ENCODE results near the gene ZNF597.

Gene ZNF597

GRCh38 chr16:3457434-3458252, 14.3 kb upstream of the ZNF597 start:
- H4K20me1 ChIP-seq (ENCODE audit: control insufficient read depth, insufficient read depth, low read depth, low read length), result no peaks in the 10 kb centered on the region
- peak overlapping the region; percentile 50 for H3K27ac ChIP-seq (ENCODE audit: low read depth, low read length)
- TF ChIP-seq CTCF (IDR thresholded peaks at IDR 0.05; ENCODE audit: low read depth, low read length, poor library complexity, severe bottlenecking), result peak; percentile 28
- no peak for TF ChIP-seq EZH2phosphoT487 (IDR thresholded peaks at IDR 0.05; ENCODE audit: borderline replicate concordance, low read length)
- H3K9me3 ChIP-seq (ENCODE audit: control insufficient read depth, insufficient read depth, low read length), result no peaks in the 10 kb centered on the region
- peak overlapping the region; percentile 92 for H3K4me2 ChIP-seq (ENCODE audit: low read length)
- H3K4me3 ChIP-seq (ENCODE audit: low read length), result peak overlapping the region; percentile 93
- H3K27me3 ChIP-seq (ENCODE audit: control insufficient read depth, low read length), result no peaks in the 10 kb centered on the region
- H3F3A ChIP-seq (ENCODE audit: control insufficient read depth, insufficient read depth), result peaks cover 5% of the 10 kb centered on the region
- H3K4me1 ChIP-seq (ENCODE audit: control insufficient read depth, low read length), result peaks cover 23% of the 10 kb centered on the region
- peaks cover 50% of the 10 kb centered on the region for H3K79me2 ChIP-seq (ENCODE audit: control insufficient read depth, low read length)
- H3K36me3 ChIP-seq (ENCODE audit: control insufficient read depth, low read length), result no peaks in the 10 kb centered on the region; the same call in none of the 2 replicates
- H3K9me2 ChIP-seq (replicated peaks; ENCODE audit: control insufficient read depth, low read length), result no peaks in the 10 kb centered on the region

GRCh38 chr16:3454631-3455147, 11.4 kb upstream of the ZNF597 start:
- peaks cover 20% of the 10 kb centered on the region for H3K4me1 ChIP-seq (ENCODE audit: control insufficient read depth, low read length)
- no peaks in the 10 kb centered on the region for H3K27me3 ChIP-seq (ENCODE audit: control insufficient read depth, low read length)
- no peak overlapping the region for H3K4me2 ChIP-seq (ENCODE audit: low read length)
- TF ChIP-seq EZH2phosphoT487 (IDR thresholded peaks at IDR 0.05; ENCODE audit: borderline replicate concordance, low read length), result no peak
- no peak for TF ChIP-seq CTCF (IDR thresholded peaks at IDR 0.05; ENCODE audit: low read depth, low read length, poor library complexity, severe bottlenecking)
- H3K4me3 ChIP-seq (ENCODE audit: low read length), result no peak overlapping the region
- H3K79me2 ChIP-seq (ENCODE audit: control insufficient read depth, low read length), result peaks cover 20% of the 10 kb centered on the region
- no peaks in the 10 kb centered on the region; the same call in 1 of the 2 replicates for H3K36me3 ChIP-seq (ENCODE audit: control insufficient read depth, low read length)
- H3K27ac ChIP-seq (ENCODE audit: low read depth, low read length), result no peak overlapping the region
- H3F3A ChIP-seq (ENCODE audit: control insufficient read depth, insufficient read depth), result peaks cover 5% of the 10 kb centered on the region
- no peaks in the 10 kb centered on the region for H4K20me1 ChIP-seq (ENCODE audit: control insufficient read depth, insufficient read depth, low read depth, low read length)
- H3K9me2 ChIP-seq (replicated peaks; ENCODE audit: control insufficient read depth, low read length), result no peaks in the 10 kb centered on the region
- H3K9me3 ChIP-seq (ENCODE audit: control insufficient read depth, insufficient read depth, low read length), result no peaks in the 10 kb centered on the region

GRCh38 chr16:3454093-3454492, 10.8 kb upstream of the ZNF597 start:
- Histone ChIP-seq H3K27me3 (ENCODE audit: control insufficient read depth, low read length) (no peaks in the 10 kb centered on the region), H3K9me3 (ENCODE audit: control insufficient read depth, insufficient read depth, low read length) (no peaks in the 10 kb centered on the region), H3K4me2 (ENCODE audit: low read length) (no peak overlapping the region), H3K4me3 (ENCODE audit: low read length) (no peak overlapping the region), H4K20me1 (ENCODE audit: control insufficient read depth, insufficient read depth, low read depth, low read length) (no peaks in the 10 kb centered on the region), H3K9me2 (replicated peaks; ENCODE audit: control insufficient read depth, low read length) (no peaks in the 10 kb centered on the region), H3K79me2 (ENCODE audit: control insufficient read depth, low read length) (peaks cover 14% of the 10 kb centered on the region), H3F3A (ENCODE audit: control insufficient read depth, insufficient read depth) (peaks cover 5% of the 10 kb centered on the region), H3K36me3 (ENCODE audit: control insufficient read depth, low read length) (no peaks in the 10 kb centered on the region; the same call in 1 of the 2 replicates), H3K27ac (ENCODE audit: low read depth, low read length) (no peak overlapping the region), H3K4me1 (ENCODE audit: control insufficient read depth, low read length) (peaks cover 14% of the 10 kb centered on the region)
- TF ChIP-seq CTCF (IDR thresholded peaks at IDR 0.05; ENCODE audit: low read depth, low read length, poor library complexity, severe bottlenecking) (no peak), EZH2phosphoT487 (IDR thresholded peaks at IDR 0.05; ENCODE audit: borderline replicate concordance, low read length) (no peak)
